ENCODE results near the gene NRXN3. TPM values are rescaled to one million over a fixed set of nuclear protein-coding genes. Genes with fewer than 3 reads are reported as not detected.

Gene NRXN3
- total and polyA plus RNA-seq, 2 of the 4 experiments (the other 2 are of a cell fraction): 4.8 to 25.1 TPM

DNA sequence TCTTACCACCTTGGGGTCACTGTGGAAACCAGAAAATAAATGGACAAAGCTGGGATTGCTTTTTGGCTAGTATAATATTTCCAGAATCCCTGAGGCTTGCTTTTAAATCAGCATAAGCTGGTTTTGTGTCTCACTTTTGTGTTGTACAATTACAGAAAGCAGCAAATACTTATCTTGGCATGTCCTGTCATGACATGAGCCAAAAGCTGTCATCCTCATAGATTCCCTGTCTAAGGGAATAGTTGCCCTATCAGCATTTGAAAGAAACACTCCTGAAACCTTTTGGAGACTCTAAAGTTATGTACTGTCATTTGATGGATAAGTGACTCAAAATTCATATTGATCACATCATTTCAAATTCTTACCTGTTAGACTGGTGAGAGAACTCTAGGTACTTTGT lies 987.2 kb downstream of the NRXN3 start:
- Histone ChIP-seq H4K8ac (ENCODE audit: low read depth in 2 of 2, low read length in 2 of 2) (no peak overlapping the region), H3K79me1 (ENCODE audit: low read depth in 1 of 2, low read length in 2 of 2) (no peaks in the 10 kb centered on the region), H4K5ac (ENCODE audit: low read depth, low read length) (no peak overlapping the region), H3K27me3 (ENCODE audit: control insufficient read depth, insufficient read depth, low read length) (peaks cover 1% of the 10 kb centered on the region; the same call in 1 of the 2 replicates), H3K4me1 (ENCODE audit: control insufficient read depth, insufficient read depth, low read length) (no peaks in the 10 kb centered on the region), H4K91ac (ENCODE audit: insufficient read depth, low read depth, low read length) (no peak overlapping the region), H3K9me1 (ENCODE audit: insufficient read depth, low read length) (no peaks in the 10 kb centered on the region), H2BK20ac (ENCODE audit: low read depth, low read length) (no peak overlapping the region), H2AK5ac (ENCODE audit: low read depth, low read length) (no peak overlapping the region), H2BK120ac (ENCODE audit: low read depth, low read length) (no peak overlapping the region), H3K4me3 (ENCODE audit: insufficient read depth, low read depth, low read length) (no peak overlapping the region), H3K9me3 (ENCODE audit: control insufficient read depth, insufficient read depth, low read length) (no peaks in the 10 kb centered on the region), H3K14ac (replicated peaks; ENCODE audit: low read depth, low read length) (no peak overlapping the region), H3K23ac (ENCODE audit: low read depth, low read length) (no peak overlapping the region), H3K4ac (ENCODE audit: low read depth, low read length) (no peak overlapping the region), H3K36me3 (ENCODE audit: control insufficient read depth, insufficient read depth, low read length) (no peaks in the 10 kb centered on the region), H2AFZ (replicated peaks; ENCODE audit: low read length, poor library complexity) (no peak overlapping the region), H3K18ac (ENCODE audit: low read depth, low read length) (no peak overlapping the region), H3K9ac (ENCODE audit: low read depth, low read length) (no peak overlapping the region), H3K27ac (ENCODE audit: insufficient read depth, low read length) (no peak overlapping the region), H2BK15ac (ENCODE audit: low read depth, low read length) (no peak overlapping the region), H3K4me2 (ENCODE audit: low read depth, low read length) (no peak overlapping the region), H2BK5ac (ENCODE audit: low read depth, low read length, poor library complexity, severe bottlenecking) (no peak overlapping the region), H4K20me1 (ENCODE audit: insufficient read depth, low read length) (no peaks in the 10 kb centered on the region), H3K56ac (ENCODE audit: extremely low read depth, insufficient read depth, low read length) (no peak overlapping the region), H2AK9ac (replicated peaks; ENCODE audit: low read depth, low read length, poor library complexity) (no peak overlapping the region)
- BruUV-seq (replicated peaks): no TSS peak
- CTCF ChIA-PET: no interaction called here
- in situ Hi-C loops (cut with MboI; ENCODE audit: low sequenced_read_pairs) (no loop called here), dilution Hi-C loops (cut with HindIII; ENCODE audit: low sequenced_read_pairs, unreplicated experiment) (no loop called here), intact Hi-C loops (cut with micrococcal nuclease) (no loop called here)
- ATAC-seq (ENCODE audit: low read depth): no peak
- TF ChIP-seq, protein P1, sequence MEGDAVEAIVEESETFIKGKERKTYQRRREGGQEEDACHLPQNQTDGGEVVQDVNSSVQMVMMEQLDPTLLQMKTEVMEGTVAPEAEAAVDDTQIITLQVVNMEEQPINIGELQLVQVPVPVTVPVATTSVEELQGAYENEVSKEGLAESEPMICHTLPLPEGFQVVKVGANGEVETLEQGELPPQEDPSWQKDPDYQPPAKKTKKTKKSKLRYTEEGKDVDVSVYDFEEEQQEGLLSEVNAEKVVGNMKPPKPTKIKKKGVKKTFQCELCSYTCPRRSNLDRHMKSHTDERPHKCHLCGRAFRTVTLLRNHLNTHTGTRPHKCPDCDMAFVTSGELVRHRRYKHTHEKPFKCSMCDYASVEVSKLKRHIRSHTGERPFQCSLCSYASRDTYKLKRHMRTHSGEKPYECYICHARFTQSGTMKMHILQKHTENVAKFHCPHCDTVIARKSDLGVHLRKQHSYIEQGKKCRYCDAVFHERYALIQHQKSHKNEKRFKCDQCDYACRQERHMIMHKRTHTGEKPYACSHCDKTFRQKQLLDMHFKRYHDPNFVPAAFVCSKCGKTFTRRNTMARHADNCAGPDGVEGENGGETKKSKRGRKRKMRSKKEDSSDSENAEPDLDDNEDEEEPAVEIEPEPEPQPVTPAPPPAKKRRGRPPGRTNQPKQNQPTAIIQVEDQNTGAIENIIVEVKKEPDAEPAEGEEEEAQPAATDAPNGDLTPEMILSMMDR (conservative IDR thresholded peaks at IDR 0.05; ENCODE audit: low read depth, low read length): no peak
- no peak for TF ChIP-seq RCOR1 (IDR thresholded peaks at IDR 0.05; ENCODE audit: insufficient replicate concordance, low read length)
- DNase-seq: no peak
- POLR2A ChIA-PET (ENCODE audit: unreplicated experiment): no interaction called here

Data from IMR-90 (cell line).